ENCODE data around the gene THRB. TPM values are rescaled to one million over a fixed set of nuclear protein-coding genes. Genes with fewer than 3 reads are reported as not detected.
"Not testable (repeated sequence)": the region's sequence is repeated elsewhere in the genome, so short reads cannot be mapped to it uniquely, and the experiment has no call there.

THRB gene
- total RNA-seq, 1 donor from 2014 or later = under 0.01 TPM

- DNase-seq (ENCODE audit: low read depth in 2 of 2) = no peak
Observed at GRCh38 chr3:24407980-24408680, 86.5 kb downstream of the THRB start.

- no peak for DNase-seq (ENCODE audit: low read depth in 2 of 2)
Observed at GRCh38 chr3:24406900-24407299, 87.8 kb downstream of the THRB start.

- DNase-seq (ENCODE audit: low read depth in 2 of 2) = no peak
Observed at GRCh38 chr3:24405057-24405456, 89.6 kb downstream of the THRB start.

GRCh38 chr3:24401811-24402185 lies 92.9 kb downstream of the THRB start:
- DNase-seq (ENCODE audit: low read depth in 2 of 2) = no peak

GRCh38 chr3:24401090-24401810 lies 93.4 kb downstream of the THRB start:
- no peak for DNase-seq (ENCODE audit: low read depth in 2 of 2)

- DNase-seq (ENCODE audit: low read depth in 2 of 2) = no peak
Observed at GRCh38 chr3:24400450-24400849, 94.2 kb downstream of the THRB start.

- no peak for DNase-seq (ENCODE audit: low read depth in 2 of 2)
Observed at GRCh38 chr3:24400015-24400414, 94.6 kb downstream of the THRB start.

- DNase-seq (ENCODE audit: low read depth in 2 of 2) = no peak
Observed at GRCh38 chr3:24399614-24400013, 95.0 kb downstream of the THRB start.

GRCh38 chr3:24398712-24399111 lies 95.9 kb downstream of the THRB start:
- DNase-seq (ENCODE audit: low read depth in 2 of 2) = not testable (repeated sequence)

GRCh38 chr3:24396338-24396737 lies 98.3 kb downstream of the THRB start:
- no peak for DNase-seq (ENCODE audit: low read depth in 2 of 2)

GRCh38 chr3:24394754-24395153 lies 99.9 kb downstream of the THRB start:
- no peak for DNase-seq (ENCODE audit: low read depth in 2 of 2)

GRCh38 chr3:24393316-24393715 lies 101.3 kb downstream of the THRB start:
- DNase-seq (ENCODE audit: low read depth in 2 of 2) = no peak

GRCh38 chr3:24390169-24391130 lies 104.2 kb downstream of the THRB start:
- DNase-seq (ENCODE audit: low read depth in 2 of 2) = peak in 1 of 2 donors; percentile 2

GRCh38 chr3:24389108-24390090 lies 105.3 kb downstream of the THRB start:
- no peak for DNase-seq (ENCODE audit: low read depth in 2 of 2)

- no peak for DNase-seq (ENCODE audit: low read depth in 2 of 2)
Observed at GRCh38 chr3:24388611-24389010, 106.0 kb downstream of the THRB start.

- DNase-seq (ENCODE audit: low read depth in 2 of 2) = no peak
Observed at GRCh38 chr3:24388159-24388558, 106.5 kb downstream of the THRB start.

GRCh38 chr3:24387493-24387892 lies 107.2 kb downstream of the THRB start:
- no peak for DNase-seq (ENCODE audit: low read depth in 2 of 2)

- DNase-seq (ENCODE audit: low read depth in 2 of 2) = peak in 1 of 2 donors; percentile 1
Observed at GRCh38 chr3:24387000-24387399, 107.7 kb downstream of the THRB start.

- no peak for DNase-seq (ENCODE audit: low read depth in 2 of 2)
Observed at GRCh38 chr3:24386458-24386857, 108.2 kb downstream of the THRB start.

GRCh38 chr3:24385012-24385615 lies 109.5 kb downstream of the THRB start:
- no peak for DNase-seq (ENCODE audit: low read depth in 2 of 2)
